ENCODE data around the gene VMAC.

DNA sequence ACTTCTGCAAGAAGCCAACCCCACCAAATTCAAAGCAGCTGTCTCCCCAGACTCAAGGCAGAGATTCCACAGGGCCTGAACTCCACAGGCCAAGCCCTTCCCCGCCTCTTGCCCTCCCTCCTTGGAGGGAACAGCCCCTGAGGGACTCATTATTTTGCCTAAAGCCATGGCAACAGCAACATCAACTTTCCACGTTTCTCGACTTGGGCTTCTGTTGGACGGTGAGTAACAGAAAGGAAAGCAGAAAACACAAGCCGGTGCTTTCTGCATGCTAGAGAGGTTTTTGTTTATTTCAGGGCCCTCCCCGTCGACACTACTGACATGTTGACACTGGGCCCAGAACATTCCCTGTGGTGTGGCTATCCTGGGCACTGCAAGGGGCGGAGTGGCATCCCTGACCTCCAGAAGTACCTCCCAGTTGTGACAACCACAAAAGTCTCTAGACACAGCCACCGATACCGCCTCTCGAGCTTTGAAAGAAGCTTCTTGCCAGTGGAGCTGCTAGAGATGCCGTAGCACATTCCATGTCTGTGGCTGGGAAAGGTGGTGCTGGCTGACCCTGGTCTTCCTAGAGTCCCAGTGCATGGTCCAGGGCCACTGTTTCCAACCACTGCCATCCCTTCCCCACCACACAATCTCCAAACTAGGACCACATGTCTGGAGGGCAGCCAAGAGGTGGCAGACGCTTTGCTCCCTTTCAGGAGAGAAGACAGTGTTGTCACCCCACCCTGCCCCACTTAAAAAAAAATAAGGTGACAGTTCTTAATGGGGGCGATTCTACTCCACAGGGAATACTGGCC is 22.2 kb downstream of the VMAC start:
- TF ChIP-seq EZH2 (IDR thresholded peaks at IDR 0.05) (no peak), POLR2AphosphoS5 (IDR thresholded peaks at IDR 0.05; ENCODE audit: borderline replicate concordance, low read depth, low read length) (no peak), FOXP2 (optimal IDR thresholded peaks at IDR 0.05; ENCODE audit: control extremely low read depth, extremely low read length, insufficient read depth) (no peak)
